Gastroesophageal sphincter (tissue), 3 donors: Measurements from ENCODE around the gene SPACA1.

Experiments
- CTCF ChIP-seq, 4 experiments: fragments of 200-600 bp in 2 of 4; fragments of 450-650 bp in 2 of 4; sonication (generic) in 1 of 4; IDR thresholded peaks; one replicate each; pipeline ENCODE4 v1.5.1; 2017 to 2019; ENCODE audit warnings: antibody characterized with exemption in 4 of 4, mild to moderate bottlenecking in 2 of 4, moderate library complexity in 2 of 4
- POLR2AphosphoS5 ChIP-seq: sonication (generic); formaldehyde crosslinking; IDR thresholded peaks from one replicate; pipeline ENCODE4 v1.6.1; 2017; ENCODE audit warnings: antibody characterized with exemption

GRCh38 chr6:88008411-88008810 is 39.2 kb upstream of the SPACA1 start:
- TF ChIP-seq CTCF (IDR thresholded peaks at IDR 0.05) (no peak), POLR2AphosphoS5 (no peak)
